HL-60/S4 treated with phorbol 12-myristate 13-acetate at 8.2 ng/mL for 4 days and 3 days (cell line): ENCODE results near the gene SNRPD2.
"Not testable (repeated sequence)": the region's sequence is repeated elsewhere in the genome, so short reads cannot be mapped to it uniquely, and the experiment has no call there.

ENCODE experiments used
- in situ Hi-C: fragments of 300-500 bp; cut with MboI; formaldehyde crosslinking; loops from 2 replicates; pipeline ENCODE4 v1.15.0; 2022; ENCODE audit warnings: low sequenced_read_pairs

The SNRPD2 gene

GRCh38 chr19:45705115-45705514 is 13.4 kb upstream of the SNRPD2 start:
- in situ Hi-C loops = no loop called here

GRCh38 chr19:45701676-45702075 is 9.9 kb upstream of the SNRPD2 start:
- in situ Hi-C loops = no loop called here

GRCh38 chr19:45693106-45693788 is 1.5 kb upstream of the SNRPD2 start:
- in situ Hi-C loops = no loop called here

GRCh38 chr19:45692187-45693105 is 693 bp upstream of the SNRPD2 start, which contains the start of gene QPCTL:
QPCTL (plus strand) TSS chr19:45692666; CDS start chr19:45692704, 38 bp downstream.
- in situ Hi-C loops = no loop called here

- in situ Hi-C loops = no loop called here
Measured at GRCh38 chr19:45687599-45687998, 4.2 kb downstream of the SNRPD2 start.

GRCh38 chr19:45685045-45685444 is 6.7 kb downstream of the SNRPD2 start:
- in situ Hi-C loops = not testable (repeated sequence)

- in situ Hi-C loops = no loop called here
Measured at GRCh38 chr19:45682908-45683307, 8.8 kb downstream of the SNRPD2 start.

- in situ Hi-C loops = no loop called here
Measured at GRCh38 chr19:45682117-45682516, 9.6 kb downstream of the SNRPD2 start.

- in situ Hi-C loops = no loop called here
Measured at GRCh38 chr19:45681391-45682015, 10.2 kb downstream of the SNRPD2 start.

GRCh38 chr19:45677351-45678230 is 14.2 kb downstream of the SNRPD2 start:
- in situ Hi-C loops = no loop called here

GRCh38 chr19:45676851-45677263 is 14.9 kb downstream of the SNRPD2 start:
- in situ Hi-C loops = no loop called here

GRCh38 chr19:45674946-45675345 is 16.8 kb downstream of the SNRPD2 start:
- in situ Hi-C loops = no loop called here

- in situ Hi-C loops = no loop called here
Measured at GRCh38 chr19:45670670-45671453, 20.9 kb downstream of the SNRPD2 start.

- in situ Hi-C loops = no loop called here
Measured at GRCh38 chr19:45668342-45668871, 23.3 kb downstream of the SNRPD2 start.

GRCh38 chr19:45667620-45668341 is 24.0 kb downstream of the SNRPD2 start, which contains the start of gene GIPR:
GIPR (plus strand) TSS chr19:45668221; CDS start chr19:45669521, 1,300 bp downstream.
- in situ Hi-C loops = no loop called here

GRCh38 chr19:45664575-45664974 is 27.2 kb downstream of the SNRPD2 start:
- in situ Hi-C loops = no loop called here

GRCh38 chr19:45663800-45664199 is 28.0 kb downstream of the SNRPD2 start:
- in situ Hi-C loops = no loop called here

GRCh38 chr19:45660636-45661035 is 31.1 kb downstream of the SNRPD2 start:
- in situ Hi-C loops = no loop called here
